Measurements from ENCODE around the gene PDSS2. TPM values are rescaled to one million over a fixed set of nuclear protein-coding genes. Genes with fewer than 3 reads are reported as not detected.

PDSS2 gene
- total RNA-seq, 1 experiment from 2014 or later: 17.7 TPM

- intact Hi-C loops (cut with micrococcal nuclease; ENCODE audit: unreplicated experiment): no loop called here
- BruUV-seq (replicated peaks): no TSS peak
Measured at GRCh38 chr6:107329063-107329860, 130.1 kb downstream of the PDSS2 start.

DNA sequence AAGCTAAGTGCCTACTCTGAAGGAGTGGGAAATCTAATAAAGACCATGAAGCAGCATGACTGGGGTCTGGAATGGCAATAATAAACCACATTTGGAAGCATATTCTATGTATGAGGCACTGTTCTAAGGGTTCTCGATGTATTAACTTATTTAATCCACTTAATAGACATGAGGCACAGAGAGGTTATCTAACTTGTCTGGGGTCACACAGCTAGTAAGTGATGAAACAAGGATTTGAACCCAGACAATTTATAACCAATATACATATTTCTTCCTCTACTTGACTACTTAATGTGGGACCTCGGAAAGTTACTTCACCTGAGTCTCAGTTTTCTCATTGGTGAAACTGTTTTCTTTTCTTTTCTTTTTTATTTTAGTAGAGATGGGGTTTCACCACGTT is 131.3 kb downstream of the PDSS2 start:
- no peak overlapping the region for H3K4me3 ChIP-seq (ENCODE audit: low read depth in 2 of 2, low read length in 2 of 2)
- H3K27ac ChIP-seq (ENCODE audit: low read length): no peak overlapping the region
- ATAC-seq (no peak), DNase-seq (ENCODE audit: low read depth, low spot score) (no peak)
- no peaks in the 10 kb centered on the region for H3K27me3 ChIP-seq (ENCODE audit: control insufficient read depth, insufficient read depth, low read length)
- BruUV-seq (replicated peaks): no TSS peak
- in situ Hi-C loops (cut with HindIII; ENCODE audit: low pct_unique_long_range_greater_than_20kb, low sequenced_read_pairs): no loop called here
- intact Hi-C loops (cut with micrococcal nuclease; ENCODE audit: unreplicated experiment): no loop called here
- TF ChIP-seq, protein P1, sequence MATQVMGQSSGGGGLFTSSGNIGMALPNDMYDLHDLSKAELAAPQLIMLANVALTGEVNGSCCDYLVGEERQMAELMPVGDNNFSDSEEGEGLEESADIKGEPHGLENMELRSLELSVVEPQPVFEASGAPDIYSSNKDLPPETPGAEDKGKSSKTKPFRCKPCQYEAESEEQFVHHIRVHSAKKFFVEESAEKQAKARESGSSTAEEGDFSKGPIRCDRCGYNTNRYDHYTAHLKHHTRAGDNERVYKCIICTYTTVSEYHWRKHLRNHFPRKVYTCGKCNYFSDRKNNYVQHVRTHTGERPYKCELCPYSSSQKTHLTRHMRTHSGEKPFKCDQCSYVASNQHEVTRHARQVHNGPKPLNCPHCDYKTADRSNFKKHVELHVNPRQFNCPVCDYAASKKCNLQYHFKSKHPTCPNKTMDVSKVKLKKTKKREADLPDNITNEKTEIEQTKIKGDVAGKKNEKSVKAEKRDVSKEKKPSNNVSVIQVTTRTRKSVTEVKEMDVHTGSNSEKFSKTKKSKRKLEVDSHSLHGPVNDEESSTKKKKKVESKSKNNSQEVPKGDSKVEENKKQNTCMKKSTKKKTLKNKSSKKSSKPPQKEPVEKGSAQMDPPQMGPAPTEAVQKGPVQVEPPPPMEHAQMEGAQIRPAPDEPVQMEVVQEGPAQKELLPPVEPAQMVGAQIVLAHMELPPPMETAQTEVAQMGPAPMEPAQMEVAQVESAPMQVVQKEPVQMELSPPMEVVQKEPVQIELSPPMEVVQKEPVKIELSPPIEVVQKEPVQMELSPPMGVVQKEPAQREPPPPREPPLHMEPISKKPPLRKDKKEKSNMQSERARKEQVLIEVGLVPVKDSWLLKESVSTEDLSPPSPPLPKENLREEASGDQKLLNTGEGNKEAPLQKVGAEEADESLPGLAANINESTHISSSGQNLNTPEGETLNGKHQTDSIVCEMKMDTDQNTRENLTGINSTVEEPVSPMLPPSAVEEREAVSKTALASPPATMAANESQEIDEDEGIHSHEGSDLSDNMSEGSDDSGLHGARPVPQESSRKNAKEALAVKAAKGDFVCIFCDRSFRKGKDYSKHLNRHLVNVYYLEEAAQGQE (IDR thresholded peaks at IDR 0.05; ENCODE audit: insufficient read depth in 1 of 2, low read depth in 2 of 2, low read length in 1 of 2): no peak
- TF ChIP-seq, protein P2, sequence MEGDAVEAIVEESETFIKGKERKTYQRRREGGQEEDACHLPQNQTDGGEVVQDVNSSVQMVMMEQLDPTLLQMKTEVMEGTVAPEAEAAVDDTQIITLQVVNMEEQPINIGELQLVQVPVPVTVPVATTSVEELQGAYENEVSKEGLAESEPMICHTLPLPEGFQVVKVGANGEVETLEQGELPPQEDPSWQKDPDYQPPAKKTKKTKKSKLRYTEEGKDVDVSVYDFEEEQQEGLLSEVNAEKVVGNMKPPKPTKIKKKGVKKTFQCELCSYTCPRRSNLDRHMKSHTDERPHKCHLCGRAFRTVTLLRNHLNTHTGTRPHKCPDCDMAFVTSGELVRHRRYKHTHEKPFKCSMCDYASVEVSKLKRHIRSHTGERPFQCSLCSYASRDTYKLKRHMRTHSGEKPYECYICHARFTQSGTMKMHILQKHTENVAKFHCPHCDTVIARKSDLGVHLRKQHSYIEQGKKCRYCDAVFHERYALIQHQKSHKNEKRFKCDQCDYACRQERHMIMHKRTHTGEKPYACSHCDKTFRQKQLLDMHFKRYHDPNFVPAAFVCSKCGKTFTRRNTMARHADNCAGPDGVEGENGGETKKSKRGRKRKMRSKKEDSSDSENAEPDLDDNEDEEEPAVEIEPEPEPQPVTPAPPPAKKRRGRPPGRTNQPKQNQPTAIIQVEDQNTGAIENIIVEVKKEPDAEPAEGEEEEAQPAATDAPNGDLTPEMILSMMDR (IDR thresholded peaks at IDR 0.05): no peak
- no peak for TF ChIP-seq POLR2AphosphoS5 (IDR thresholded peaks at IDR 0.05; ENCODE audit: low read depth, low read length)
- TF ChIP-seq SIN3A (IDR thresholded peaks at IDR 0.05; ENCODE audit: borderline replicate concordance, insufficient read depth, low read depth, low read length): no peak
- no peak for TF ChIP-seq TCF7L2 (IDR thresholded peaks at IDR 0.05; ENCODE audit: low read depth, low read length)
- no peaks in the 10 kb centered on the region for H3K4me1 ChIP-seq (ENCODE audit: control insufficient read depth, insufficient read depth, low read length)
- ChIA-PET CTCF (no interaction called here), POLR2A (no interaction called here)
- no peaks in the 10 kb centered on the region for H3K36me3 ChIP-seq (ENCODE audit: control insufficient read depth, insufficient read depth, low read length)
- H3K9me3 ChIP-seq (ENCODE audit: control insufficient read depth, insufficient read depth, low read depth, low read length): no peaks in the 10 kb centered on the region

More at GRCh38 chr6:107329063-107329860, 130.1 kb downstream of the PDSS2 start:
- TF ChIP-seq, protein P2 (IDR thresholded peaks at IDR 0.05): 0 out of 2 replicates have a peak, but pooled peaks have one; percentile 10
- TF ChIP-seq SIN3A (IDR thresholded peaks at IDR 0.05; ENCODE audit: borderline replicate concordance, insufficient read depth, low read depth, low read length): no peak
- no peaks in the 10 kb centered on the region for H3K9me3 ChIP-seq (ENCODE audit: control insufficient read depth, insufficient read depth, low read depth, low read length)
- H3K27me3 ChIP-seq (ENCODE audit: control insufficient read depth, insufficient read depth, low read length): no peaks in the 10 kb centered on the region
- no peaks in the 10 kb centered on the region for H3K4me1 ChIP-seq (ENCODE audit: control insufficient read depth, insufficient read depth, low read length)
- H3K4me3 ChIP-seq (ENCODE audit: low read depth in 2 of 2, low read length in 2 of 2): no peak overlapping the region
- in situ Hi-C loops (cut with HindIII; ENCODE audit: low pct_unique_long_range_greater_than_20kb, low sequenced_read_pairs): no loop called here
- CTCF ChIA-PET: interaction anchor here (1.2 kb wide), 1 partner anchor 11 kb away, joined by 3 read pairs; no protein-coding TSS in a partner anchor
- POLR2A ChIA-PET: interaction anchor here (0.6 kb wide), 2 partner anchors 209 to 341 kb away, joined by 3 to 4 read pairs; no protein-coding TSS in a partner anchor
- DNase-seq (ENCODE audit: low read depth, low spot score) (no peak), ATAC-seq (no peak)
- no peak overlapping the region for H3K27ac ChIP-seq (ENCODE audit: low read length)
- H3K36me3 ChIP-seq (ENCODE audit: control insufficient read depth, insufficient read depth, low read length): no peaks in the 10 kb centered on the region

Data from Panc1 (cell line).